ENCODE data around the gene ZNF697.

- no peak for TF ChIP-seq CTCF (IDR thresholded peaks at IDR 0.05)
- no peak for TF ChIP-seq EZH2 (IDR thresholded peaks at IDR 0.05)
- TF ChIP-seq EZH2phosphoT487 (IDR thresholded peaks at IDR 0.05): no peak
Measured at GRCh38 chr1:119636491-119637089, 11.5 kb downstream of the ZNF697 start.

All from neural progenitor cell (in vitro differentiated cells).